ENCODE measurements around the gene ACTR8.

DNA sequence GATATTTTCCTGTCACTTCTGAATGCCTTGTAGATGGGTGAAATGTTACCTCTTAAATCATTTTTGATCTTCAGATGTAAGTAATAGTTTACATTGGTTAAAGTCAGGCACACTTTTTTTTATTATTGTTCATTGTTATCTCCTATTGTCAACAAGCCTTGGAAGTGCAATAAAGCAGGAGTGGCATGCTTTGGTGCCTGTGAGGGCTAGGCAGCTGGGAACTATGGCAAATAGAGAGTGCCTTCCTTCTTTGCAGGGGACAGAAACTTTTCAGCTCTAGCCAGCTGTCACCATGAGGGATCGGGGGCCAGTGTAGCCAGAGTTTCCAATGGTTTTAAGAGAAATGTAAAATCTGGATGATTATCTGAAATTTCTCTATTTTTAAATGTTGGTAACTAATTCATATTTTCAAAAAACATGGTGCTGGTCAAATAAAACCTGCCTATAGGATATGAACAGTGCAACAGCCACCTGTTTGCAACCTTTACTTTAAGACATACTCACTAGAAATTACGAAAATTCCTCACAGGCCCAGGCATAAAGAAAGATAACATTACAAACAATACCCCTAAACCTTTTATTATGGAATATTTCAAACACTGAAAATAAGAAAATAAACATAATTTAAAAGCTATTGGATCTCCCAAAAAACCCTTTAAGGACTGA lies 18.8 kb upstream of the ACTR8 start:
- TF ChIP-seq, protein P1, sequence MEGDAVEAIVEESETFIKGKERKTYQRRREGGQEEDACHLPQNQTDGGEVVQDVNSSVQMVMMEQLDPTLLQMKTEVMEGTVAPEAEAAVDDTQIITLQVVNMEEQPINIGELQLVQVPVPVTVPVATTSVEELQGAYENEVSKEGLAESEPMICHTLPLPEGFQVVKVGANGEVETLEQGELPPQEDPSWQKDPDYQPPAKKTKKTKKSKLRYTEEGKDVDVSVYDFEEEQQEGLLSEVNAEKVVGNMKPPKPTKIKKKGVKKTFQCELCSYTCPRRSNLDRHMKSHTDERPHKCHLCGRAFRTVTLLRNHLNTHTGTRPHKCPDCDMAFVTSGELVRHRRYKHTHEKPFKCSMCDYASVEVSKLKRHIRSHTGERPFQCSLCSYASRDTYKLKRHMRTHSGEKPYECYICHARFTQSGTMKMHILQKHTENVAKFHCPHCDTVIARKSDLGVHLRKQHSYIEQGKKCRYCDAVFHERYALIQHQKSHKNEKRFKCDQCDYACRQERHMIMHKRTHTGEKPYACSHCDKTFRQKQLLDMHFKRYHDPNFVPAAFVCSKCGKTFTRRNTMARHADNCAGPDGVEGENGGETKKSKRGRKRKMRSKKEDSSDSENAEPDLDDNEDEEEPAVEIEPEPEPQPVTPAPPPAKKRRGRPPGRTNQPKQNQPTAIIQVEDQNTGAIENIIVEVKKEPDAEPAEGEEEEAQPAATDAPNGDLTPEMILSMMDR (IDR thresholded peaks at IDR 0.05), result no peak
- TF ChIP-seq POLR2A (IDR thresholded peaks at IDR 0.05), result no peak
- no peak for TF ChIP-seq POLR2AphosphoS5 (IDR thresholded peaks at IDR 0.05)
